LNCaP clone FGC (cell line): Measurements from ENCODE around the gene GPRC5D.

ENCODE experiments used
- DNase-seq: peaks from one replicate; pipeline ENCODE4 v3.0.0-alpha.2; 2011; ENCODE audit warnings: low read depth
- H3K4me3 ChIP-seq: 2 replicates; pipeline ENCODE4 v1.5.1; 2011; ENCODE audit warnings: mild to moderate bottlenecking, low read depth, low read length, control low read depth
- TF ChIP-seq, protein P1 (sequence below): IDR thresholded peaks from 2 replicates; pipeline ENCODE4 v1.5.1; 2012; ENCODE audit warnings: mild to moderate bottlenecking; ENCODE audit not compliant: control insufficient read depth, insufficient read depth; ENCODE audit errors: extremely low read depth

Gene GPRC5D

DNA sequence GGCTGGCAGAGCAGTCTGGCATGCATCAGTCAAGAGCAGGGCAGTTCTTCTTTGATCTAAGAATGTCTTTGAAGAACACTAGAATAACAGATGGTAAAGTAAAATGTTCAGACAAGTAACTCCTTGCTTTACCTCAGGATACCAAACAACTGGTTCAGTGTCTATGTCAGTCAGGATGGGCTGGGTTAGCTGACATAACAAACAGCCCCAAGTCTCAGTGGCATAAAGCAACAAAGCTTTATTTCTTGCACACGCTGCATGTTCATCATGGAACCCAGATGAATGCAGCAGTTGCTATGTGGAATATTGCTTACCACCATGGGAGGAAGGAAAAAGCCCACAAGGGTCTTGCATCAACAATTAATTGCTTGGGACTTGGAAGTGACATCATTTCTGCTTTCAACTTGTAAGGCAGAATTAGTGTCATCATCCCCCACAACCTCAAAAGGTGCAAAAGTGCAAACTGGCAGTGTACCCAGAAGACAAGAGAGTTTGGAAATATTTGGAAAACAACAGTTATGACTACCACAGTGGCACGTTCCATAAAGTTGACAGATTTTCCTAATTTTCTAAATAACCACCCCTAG is 21.2 kb downstream of the GPRC5D start:
- TF ChIP-seq, protein P1, sequence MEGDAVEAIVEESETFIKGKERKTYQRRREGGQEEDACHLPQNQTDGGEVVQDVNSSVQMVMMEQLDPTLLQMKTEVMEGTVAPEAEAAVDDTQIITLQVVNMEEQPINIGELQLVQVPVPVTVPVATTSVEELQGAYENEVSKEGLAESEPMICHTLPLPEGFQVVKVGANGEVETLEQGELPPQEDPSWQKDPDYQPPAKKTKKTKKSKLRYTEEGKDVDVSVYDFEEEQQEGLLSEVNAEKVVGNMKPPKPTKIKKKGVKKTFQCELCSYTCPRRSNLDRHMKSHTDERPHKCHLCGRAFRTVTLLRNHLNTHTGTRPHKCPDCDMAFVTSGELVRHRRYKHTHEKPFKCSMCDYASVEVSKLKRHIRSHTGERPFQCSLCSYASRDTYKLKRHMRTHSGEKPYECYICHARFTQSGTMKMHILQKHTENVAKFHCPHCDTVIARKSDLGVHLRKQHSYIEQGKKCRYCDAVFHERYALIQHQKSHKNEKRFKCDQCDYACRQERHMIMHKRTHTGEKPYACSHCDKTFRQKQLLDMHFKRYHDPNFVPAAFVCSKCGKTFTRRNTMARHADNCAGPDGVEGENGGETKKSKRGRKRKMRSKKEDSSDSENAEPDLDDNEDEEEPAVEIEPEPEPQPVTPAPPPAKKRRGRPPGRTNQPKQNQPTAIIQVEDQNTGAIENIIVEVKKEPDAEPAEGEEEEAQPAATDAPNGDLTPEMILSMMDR, result no peak
- H3K4me3 ChIP-seq, result no peak overlapping the region
- DNase-seq, result no peak

DNA sequence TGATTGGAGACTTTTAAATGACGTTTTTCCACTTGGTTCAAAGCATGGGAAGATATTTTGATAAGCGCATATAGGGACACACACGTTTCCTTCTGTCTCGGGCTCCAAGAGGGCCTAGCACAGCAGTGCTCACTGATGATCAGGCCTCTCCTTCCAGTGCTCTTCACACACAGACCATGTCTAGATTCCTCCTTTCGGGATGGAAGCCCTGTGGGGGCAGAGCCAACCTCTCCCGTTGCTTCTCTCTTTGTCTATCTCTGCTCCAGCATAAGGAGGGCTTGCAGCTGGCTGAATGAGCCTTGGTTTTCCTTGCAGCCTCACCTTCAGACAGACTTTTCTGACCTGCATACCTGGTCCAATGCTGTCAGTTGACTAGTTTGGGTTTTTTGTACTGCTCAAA is 22.3 kb downstream of the GPRC5D start:
- TF ChIP-seq, protein P1, result no peak
- no peak overlapping the region for H3K4me3 ChIP-seq
- no peak for DNase-seq

DNA sequence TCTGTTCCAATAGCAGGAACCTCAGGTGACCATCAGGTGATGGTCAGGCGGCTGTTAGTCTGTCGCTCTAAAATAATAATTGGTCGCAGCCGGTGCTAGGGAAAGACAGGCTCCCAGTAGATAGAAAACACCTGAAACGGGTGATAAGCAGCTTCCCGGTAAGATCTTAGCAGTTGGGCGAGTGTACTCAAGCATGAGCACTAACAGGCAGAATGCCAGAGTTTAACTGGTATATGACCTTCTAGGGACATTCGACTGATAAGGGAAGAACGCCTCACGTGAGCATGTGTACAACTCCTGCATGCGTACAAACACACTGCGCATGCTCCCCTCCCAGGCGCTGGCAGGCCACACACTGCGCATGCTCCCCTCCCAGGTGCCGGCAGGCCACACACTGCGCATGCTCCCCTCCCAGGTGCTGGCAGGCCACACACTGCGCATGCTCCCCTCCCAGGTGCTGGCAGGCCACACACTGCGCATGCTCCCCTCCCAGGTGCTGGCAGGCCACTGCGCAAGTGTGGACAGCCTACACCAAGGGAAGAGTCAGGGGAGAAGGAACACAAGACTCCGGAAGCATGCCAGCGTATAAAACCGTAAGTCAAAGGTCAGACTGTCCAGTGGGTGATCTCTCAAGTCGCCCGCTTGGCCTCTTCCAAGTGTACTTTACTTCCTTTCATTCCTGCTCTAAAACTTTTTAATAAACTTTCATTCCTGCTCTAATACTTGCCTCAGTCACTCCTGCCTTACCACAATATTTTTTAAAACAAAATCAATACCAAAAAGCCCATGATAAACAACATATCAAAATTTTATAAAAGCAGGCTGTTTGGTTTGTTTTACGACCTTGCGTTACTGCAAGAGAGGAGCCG is 24.5 kb downstream of the GPRC5D start:
- no peak overlapping the region for H3K4me3 ChIP-seq
- TF ChIP-seq, protein P1, result no peak
- DNase-seq, result no peak

DNA sequence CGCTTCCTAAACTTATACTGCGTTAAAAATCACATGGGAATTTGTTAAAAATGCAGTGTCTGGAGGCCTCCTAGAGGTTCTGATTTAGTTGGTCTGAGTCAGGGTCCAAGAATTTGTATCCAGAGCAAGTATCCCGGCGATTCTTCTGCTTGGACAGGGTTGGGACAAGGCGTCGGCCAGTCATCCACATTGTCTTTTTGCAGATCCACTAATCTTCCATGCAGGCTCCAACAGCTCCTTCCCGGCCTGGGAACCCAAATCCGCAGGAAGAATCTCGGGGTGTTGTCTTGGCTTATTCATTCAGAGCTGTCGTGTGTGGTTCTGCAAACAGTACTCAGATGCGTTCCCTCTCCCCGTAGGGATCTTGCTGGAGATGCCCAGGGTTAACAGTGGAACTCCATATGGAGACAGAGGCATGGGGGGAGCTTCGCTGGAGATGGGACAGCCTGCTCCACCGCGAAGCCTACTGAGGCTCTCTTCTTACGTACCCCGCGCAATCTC is 25.3 kb downstream of the GPRC5D start:
- no peak overlapping the region for H3K4me3 ChIP-seq
- TF ChIP-seq, protein P1, result no peak
- no peak for DNase-seq

DNA sequence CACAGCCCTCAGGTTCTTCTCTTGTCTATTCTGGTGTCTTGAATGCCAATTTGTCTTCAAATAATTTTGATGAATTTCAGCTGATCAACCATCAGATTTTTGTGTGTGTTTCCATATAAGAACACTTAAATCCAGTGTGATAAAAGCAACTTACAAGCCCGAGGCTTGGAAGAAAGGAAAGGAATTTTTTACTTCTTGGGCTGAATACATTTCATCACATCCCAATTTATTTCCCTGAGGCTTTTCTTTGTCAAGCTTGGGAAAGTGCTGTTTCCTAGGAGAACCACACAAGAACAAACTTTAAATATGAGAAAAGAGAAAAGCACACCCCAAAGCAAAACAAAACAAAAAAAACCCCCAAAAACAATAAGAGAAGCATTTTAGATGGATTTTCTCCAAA is 26.6 kb downstream of the GPRC5D start:
- TF ChIP-seq, protein P1, result no peak
- no peak overlapping the region for H3K4me3 ChIP-seq
- no peak for DNase-seq

DNA sequence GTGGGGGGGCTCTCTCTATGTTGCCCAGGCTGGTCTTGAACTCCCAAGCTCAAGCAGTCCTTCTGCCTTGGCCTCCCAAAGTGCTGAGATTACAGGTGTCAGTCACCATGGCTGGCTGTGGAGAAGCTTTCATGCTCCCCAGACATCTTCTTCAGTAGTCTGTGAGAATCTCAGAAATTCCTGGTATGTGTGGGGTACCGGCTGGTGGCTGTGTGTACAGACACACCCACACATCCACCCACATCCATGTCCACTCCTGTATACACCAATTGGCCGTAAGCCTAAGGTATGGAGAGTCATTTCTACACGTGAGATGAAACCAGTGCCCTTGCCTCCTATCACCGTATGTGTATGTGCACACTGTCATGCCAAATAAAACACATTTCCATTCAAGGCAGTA is 27.8 kb downstream of the GPRC5D start:
- H3K4me3 ChIP-seq, result no peak overlapping the region
- TF ChIP-seq, protein P1, result no peak
- DNase-seq, result no peak
